HCT116 (cell line): ENCODE data around the gene PARVA. TPM values are rescaled to one million over a fixed set of nuclear protein-coding genes. Genes with fewer than 3 reads are reported as not detected.

ENCODE experiments used
- ATAC-seq: fragments of 200-7000 bp; cut with Tn5 transposase; 2 replicates; pipeline ENCODE4 v1.9.1; 2020; ENCODE audit warnings: mild to moderate bottlenecking, moderate library complexity
- BruUV-seq: library from RNA; stranded (reverse); fragments of 400-500 nt; replicated peaks from 2 replicates; lab custom pipeline; 2021; lab: Mats Ljungman, UMichigan
- CTCF ChIA-PET: fragments of 300-600 bp; sonication (Branson Sonifier 250); formaldehyde crosslinking; loops from one replicate; lab custom pipeline; 2021; ENCODE audit warnings: antibody characterized with exemption; lab: Charles Lee
- POLR2A ChIA-PET: fragments of 300-600, 350-600 bp; sonication (Branson Sonifier 250); formaldehyde crosslinking; loops from one replicate; lab custom pipeline; 2021; ENCODE audit warnings: antibody characterized with exemption; lab: Charles Lee
- RAD21 ChIA-PET, 2 experiments: fragments of 300-600 bp; sonication (Branson Sonifier 250); formaldehyde crosslinking; loops; one replicate each; lab custom pipeline; 2023; ENCODE audit warnings: low total read pairs in 2 of 2; ENCODE audit not compliant: uncharacterized antibody in 2 of 2, unreplicated experiment in 2 of 2, low non-redundant PET in 1 of 2; lab: Charles Lee
- DNase-seq: peaks from one replicate; pipeline ENCODE4 v3.0.0-alpha.2; 2010; ENCODE audit warnings: low read depth, low spot score
- H2AFZ ChIP-seq: fragments of 200-600 bp; shearing (Covaris generic), sonication (generic); 2 replicates; pipeline ENCODE4 v1.6.1; 2017; ENCODE audit warnings: low read depth, mixed run types, mixed read lengths, antibody characterized with exemption, low read length; ENCODE audit not compliant: poor library complexity, severe bottlenecking
- H3K27ac ChIP-seq: 2 replicates; pipeline ENCODE4 v1.5.1; 2012; ENCODE audit warnings: low read depth, low read length
- H3K27me3 ChIP-seq: fragments of 200-600 bp; sonication (generic); 2 replicates; pipeline ENCODE4 v1.6.1; 2016; ENCODE audit warnings: mixed run types, low read length, mixed read lengths; ENCODE audit not compliant: insufficient read depth
- H3K36me3 ChIP-seq, 2 experiments: fragments of 200-500 bp in 1 of 2; fragments of 200-600 bp in 1 of 2; sonication (Bioruptor generic) in 1 of 2; sonication (generic) in 1 of 2; 2 replicates each; pipeline versions ENCODE4 v1.5.1 to v1.6.1; 2014 to 2016; ENCODE audit warnings: low read length in 2 of 2, inconsistent platforms in 1 of 2, mixed read lengths in 1 of 2, mixed run types in 1 of 2; ENCODE audit not compliant: insufficient read depth in 2 of 2, control insufficient read depth in 1 of 2
- H3K4me1 ChIP-seq, 2 experiments: fragments of 200-600 bp in 1 of 2; sonication (generic) in 1 of 2; 2 replicates each; pipeline versions ENCODE4 v1.5.1 to v1.6.1; 2012 to 2017; ENCODE audit warnings: low read length in 2 of 2, inconsistent platforms in 1 of 2, mild to moderate bottlenecking in 1 of 2, mixed read lengths in 1 of 2, mixed run types in 1 of 2, moderate library complexity in 1 of 2; ENCODE audit not compliant: insufficient read depth in 2 of 2, control insufficient read depth in 1 of 2
- H3K4me2 ChIP-seq: fragments of 200-600 bp; sonication (generic); 2 replicates; pipeline ENCODE4 v1.6.1; 2017; ENCODE audit warnings: mixed run types, low read length, mixed read lengths
- H3K4me3 ChIP-seq, 2 experiments: fragments of 200-600 bp in 1 of 2; sonication (generic) in 1 of 2; replicated peaks in 1 of 2; 2 replicates each; pipeline ENCODE4 v1.5.1; 2011 to 2016; ENCODE audit warnings: low read length in 2 of 2, control low read depth in 1 of 2, low read depth in 1 of 2, mild to moderate bottlenecking in 1 of 2, mixed read lengths in 1 of 2, mixed run types in 1 of 2
- H3K79me2 ChIP-seq: fragments of 200-600 bp; sonication (generic); 2 replicates; pipeline ENCODE4 v1.6.1; 2017; ENCODE audit warnings: mild to moderate bottlenecking, mixed run types, low read length, moderate library complexity, mixed read lengths; ENCODE audit not compliant: insufficient read depth
- H3K9ac ChIP-seq: fragments of 200-600 bp; sonication (generic); 2 replicates; pipeline ENCODE4 v1.6.1; 2016; ENCODE audit warnings: low read length, mixed read lengths
- H3K9me2 ChIP-seq: fragments of 200-600 bp; sonication (generic), shearing (Covaris generic); 2 replicates; pipeline ENCODE4 v1.6.1; 2017; ENCODE audit warnings: mixed run types, mild to moderate bottlenecking, moderate library complexity; ENCODE audit not compliant: insufficient read depth
- H3K9me3 ChIP-seq, 2 experiments: fragments of 200-500 bp in 1 of 2; fragments of 200-600 bp in 1 of 2; sonication (Bioruptor generic) in 1 of 2; sonication (generic) in 1 of 2; 2 replicates each; pipeline ENCODE4 v1.6.1; 2014 to 2017; ENCODE audit warnings: low read length in 2 of 2, mixed read lengths in 2 of 2, inconsistent platforms in 1 of 2, low read depth in 1 of 2, mild to moderate bottlenecking in 1 of 2, mixed run types in 1 of 2, moderate library complexity in 1 of 2; ENCODE audit not compliant: control insufficient read depth in 1 of 2, insufficient read depth in 1 of 2
- H4K20me1 ChIP-seq: fragments of 200-600 bp; sonication (generic), shearing (Covaris generic); 2 replicates; pipeline ENCODE4 v1.6.1; 2017; ENCODE audit warnings: mixed run types, mild to moderate bottlenecking, moderate library complexity; ENCODE audit not compliant: insufficient read depth
- ATF3 ChIP-seq: IDR thresholded peaks from 2 replicates; pipeline ENCODE4 v1.6.1; 2012
- CEBPB ChIP-seq: IDR thresholded peaks from 2 replicates; pipeline ENCODE4 v1.6.1; 2012; ENCODE audit warnings: low read depth
- EGR1 ChIP-seq: IDR thresholded peaks from 2 replicates; pipeline ENCODE4 v1.6.1; 2012; ENCODE audit warnings: low read depth
- ELF1 ChIP-seq: IDR thresholded peaks from 2 replicates; pipeline ENCODE4 v1.6.1; 2012; ENCODE audit warnings: low read depth, borderline replicate concordance
- EZH2 ChIP-seq: fragments of 200-600 bp; sonication (generic); IDR thresholded peaks from 2 replicates; pipeline ENCODE4 v1.6.1; 2017; ENCODE audit warnings: antibody characterized with exemption, mixed run types
- FOSL1 ChIP-seq: IDR thresholded peaks from 2 replicates; pipeline ENCODE4 v1.6.1; 2012; ENCODE audit warnings: low read depth
- POLR2A ChIP-seq: IDR thresholded peaks from 2 replicates; pipeline ENCODE4 v1.7.0; 2011; ENCODE audit warnings: borderline replicate concordance; ENCODE audit not compliant: insufficient read depth, insufficient read length; ENCODE audit errors: extremely low read depth
- REST ChIP-seq: IDR thresholded peaks from 2 replicates; pipeline ENCODE4 v1.6.1; 2012; ENCODE audit warnings: low read depth
- SIN3A ChIP-seq: IDR thresholded peaks from 2 replicates; pipeline ENCODE4 v1.6.1; 2012; ENCODE audit warnings: low read depth
- SP1 ChIP-seq: IDR thresholded peaks from 2 replicates; pipeline ENCODE4 v1.6.1; 2012; ENCODE audit warnings: low read depth
- SRF ChIP-seq: IDR thresholded peaks from 2 replicates; pipeline ENCODE4 v1.6.1; 2012; ENCODE audit warnings: low read depth
- YY1 ChIP-seq: IDR thresholded peaks from 2 replicates; pipeline ENCODE4 v1.6.1; 2011; ENCODE audit warnings: low read length, low read depth, moderate library complexity, mild to moderate bottlenecking; ENCODE audit not compliant: insufficient replicate concordance; ENCODE audit errors: extremely low read depth
- ZBTB33 ChIP-seq: IDR thresholded peaks from 2 replicates; pipeline ENCODE4 v1.6.1; 2011; ENCODE audit warnings: mild to moderate bottlenecking, low read length, moderate library complexity; ENCODE audit not compliant: insufficient replicate concordance; ENCODE audit errors: extremely low read depth
- intact Hi-C: fragments of 100-400 bp; cut with micrococcal nuclease; formaldehyde crosslinking; loops from 2 replicates; pipeline ENCODE4 v1.10.0; 2022
- total RNA-seq: library from RNA; stranded (reverse); gene quantifications from one replicate; pipeline ENCODE4 v1.2.1, GENCODE V29; 2021; ENCODE audit not compliant: unreplicated experiment

PARVA gene
- total RNA-seq, 1 experiment from 2014 or later: 18.4 TPM

GRCh38 chr11:12478743-12479142, 101.4 kb downstream of the PARVA start:
- no peaks in the 10 kb centered on the region for H3K9me2 ChIP-seq
- intact Hi-C loops: no loop called here
- H3K4me3 ChIP-seq: no peak overlapping the region
- no peaks in the 10 kb centered on the region for H3K36me3 ChIP-seq
- H3K4me1 ChIP-seq: no peaks in the 10 kb centered on the region; a peak in 1 of 4 replicates
- no peaks in the 10 kb centered on the region for H3K27me3 ChIP-seq
- no peak for DNase-seq
- no peak for TF ChIP-seq FOSL1
- TF ChIP-seq ELF1: no peak
- no peak for TF ChIP-seq POLR2A
- TF ChIP-seq EGR1: no peak
- TF ChIP-seq EZH2: no peak
- TF ChIP-seq CEBPB: no peak
- no peak for TF ChIP-seq ZBTB33
- no peak for TF ChIP-seq YY1
- TF ChIP-seq, all 23 proteins: peak for 0
- POLR2A ChIA-PET: no interaction called here
- BruUV-seq: no TSS peak
- CTCF ChIA-PET: no interaction called here
- H4K20me1 ChIP-seq: no peaks in the 10 kb centered on the region
- no peaks in the 10 kb centered on the region for H3K79me2 ChIP-seq
- H2AFZ ChIP-seq: no peak overlapping the region
- no peaks in the 10 kb centered on the region for H3K9me3 ChIP-seq
- ATAC-seq: no peak
- RAD21 ChIA-PET: no interaction called here
- H3K4me2 ChIP-seq: no peak overlapping the region
- H3K27ac ChIP-seq: no peak overlapping the region
- no peak overlapping the region for H3K9ac ChIP-seq

GRCh38 chr11:12480401-12480800, 103.0 kb downstream of the PARVA start:
- TF ChIP-seq EZH2: no peak
- TF ChIP-seq REST: no peak
- no peak for TF ChIP-seq SIN3A
- TF ChIP-seq ZBTB33: no peak
- no peak for TF ChIP-seq SRF
- TF ChIP-seq SP1: no peak
- TF ChIP-seq ATF3: no peak
- TF ChIP-seq YY1: no peak
- intact Hi-C loops: no loop called here
- no peaks in the 10 kb centered on the region for H3K36me3 ChIP-seq
- no peak for DNase-seq
- no peaks in the 10 kb centered on the region for H3K27me3 ChIP-seq
- ChIA-PET RAD21 (no interaction called here), POLR2A (no interaction called here), CTCF (no interaction called here)
- H3K9me3 ChIP-seq: no peaks in the 10 kb centered on the region
- no peaks in the 10 kb centered on the region; a peak in 1 of 4 replicates for H3K4me1 ChIP-seq
- H3K4me2 ChIP-seq: no peak overlapping the region
- no peaks in the 10 kb centered on the region for H3K9me2 ChIP-seq
- no peak overlapping the region for H3K27ac ChIP-seq
- no peaks in the 10 kb centered on the region for H4K20me1 ChIP-seq
- no peaks in the 10 kb centered on the region for H3K79me2 ChIP-seq
- H3K9ac ChIP-seq: no peak overlapping the region
- no peak for ATAC-seq
- no peak overlapping the region for H3K4me3 ChIP-seq
- no peak overlapping the region for H2AFZ ChIP-seq
- BruUV-seq: no TSS peak
